Erythroblast (primary cell): ENCODE measurements around the gene CCR3.
A peak's percentile ranks its signal among the peaks of the same experiment; 100 is the strongest.

ENCODE experiments used
- DNase-seq, 2 experiments: peaks; one replicate each; lab custom pipeline; 2025; lab: John Stamatoyannopoulos, UW
- GATA1 ChIP-seq: IDR thresholded peaks from 2 replicates; pipeline ENCODE4 v1.6.1; 2011; ENCODE audit warnings: low read depth, mild to moderate bottlenecking, control low read depth, low read length, moderate library complexity
- POLR2A ChIP-seq: IDR thresholded peaks from 2 replicates; pipeline ENCODE4 v1.6.1; 2011; ENCODE audit warnings: mild to moderate bottlenecking, low read length

Gene CCR3

DNA sequence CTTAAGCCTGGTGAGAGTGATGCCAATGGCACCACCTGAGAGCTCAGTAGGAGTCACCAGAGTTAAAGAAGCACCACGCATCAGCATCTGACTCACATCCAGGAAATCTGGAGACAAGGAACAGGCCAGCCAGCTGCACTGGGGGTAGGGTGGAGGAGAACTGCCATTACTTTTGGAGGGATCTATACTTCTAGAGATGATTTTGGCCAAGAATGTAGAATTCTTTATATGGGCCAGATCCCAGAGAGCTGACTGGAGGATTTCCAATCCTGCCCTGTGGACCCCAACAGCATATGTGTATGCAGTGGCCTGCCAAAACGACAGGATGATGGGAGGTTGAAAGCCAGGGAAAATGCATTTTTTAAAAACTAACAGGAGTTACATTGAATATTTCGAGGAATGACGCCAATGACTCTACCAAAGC lies 29.8 kb downstream of the CCR3 start:
- no peak for DNase-seq
- TF ChIP-seq POLR2A, result no peak
- TF ChIP-seq GATA1, result no peak

- DNase-seq, result peak; percentile 45 to 68
- TF ChIP-seq POLR2A, result no peak
- no peak for TF ChIP-seq GATA1
Measured at GRCh38 chr3:46276497-46277099, 34.3 kb downstream of the CCR3 start.

- TF ChIP-seq GATA1 (no peak), POLR2A (no peak)
- no peak for DNase-seq
Measured at GRCh38 chr3:46277476-46277875, 35.2 kb downstream of the CCR3 start.

- no peak for TF ChIP-seq GATA1
- no peak for TF ChIP-seq POLR2A
- DNase-seq, result no peak
Measured at GRCh38 chr3:46278816-46279672, 36.8 kb downstream of the CCR3 start.

GRCh38 chr3:46280105-46280797 lies 38.0 kb downstream of the CCR3 start:
- TF ChIP-seq POLR2A (no peak), GATA1 (no peak)
- no peak for DNase-seq

DNA sequence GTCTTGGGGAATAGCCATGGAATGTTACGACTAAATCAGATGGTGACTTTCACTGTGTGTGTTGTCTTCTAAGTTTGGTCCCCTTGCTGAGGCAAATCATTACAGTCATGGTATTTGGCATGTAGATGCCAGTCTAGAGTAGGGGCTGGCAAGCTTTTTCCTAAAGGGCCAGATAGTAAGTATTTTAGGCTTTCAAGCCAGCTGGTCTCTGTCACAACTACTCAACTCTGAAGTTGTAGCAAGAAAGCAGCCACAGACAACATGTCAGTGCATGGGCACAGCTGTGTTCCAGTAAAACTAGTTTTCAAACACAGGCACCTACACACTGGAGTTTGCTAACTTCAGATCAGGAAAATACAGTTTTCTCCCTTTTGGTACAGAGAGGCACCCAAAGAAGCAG lies 39.3 kb downstream of the CCR3 start:
- TF ChIP-seq POLR2A (no peak), GATA1 (no peak)
- no peak for DNase-seq

DNA sequence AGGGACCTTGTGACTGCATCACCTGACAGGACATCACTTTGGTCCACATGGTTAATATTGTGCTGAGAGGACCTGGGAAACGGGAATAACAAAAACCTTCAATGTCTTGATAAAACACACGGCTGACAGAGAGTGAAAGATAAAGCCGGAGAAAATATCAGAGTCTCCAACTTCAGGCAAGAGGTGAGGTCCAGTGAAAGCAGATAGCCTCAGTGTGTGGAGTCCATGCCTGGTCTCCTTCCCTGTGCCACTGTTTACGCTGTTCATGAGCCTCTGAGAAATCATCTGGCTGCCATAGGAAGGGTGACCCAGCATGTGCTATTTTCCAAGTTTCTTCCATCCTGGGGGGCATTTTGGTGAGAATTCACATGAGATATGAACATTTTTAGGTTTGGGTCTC lies 39.8 kb downstream of the CCR3 start:
- DNase-seq, result no peak
- TF ChIP-seq GATA1 (no peak), POLR2A (no peak)

DNA sequence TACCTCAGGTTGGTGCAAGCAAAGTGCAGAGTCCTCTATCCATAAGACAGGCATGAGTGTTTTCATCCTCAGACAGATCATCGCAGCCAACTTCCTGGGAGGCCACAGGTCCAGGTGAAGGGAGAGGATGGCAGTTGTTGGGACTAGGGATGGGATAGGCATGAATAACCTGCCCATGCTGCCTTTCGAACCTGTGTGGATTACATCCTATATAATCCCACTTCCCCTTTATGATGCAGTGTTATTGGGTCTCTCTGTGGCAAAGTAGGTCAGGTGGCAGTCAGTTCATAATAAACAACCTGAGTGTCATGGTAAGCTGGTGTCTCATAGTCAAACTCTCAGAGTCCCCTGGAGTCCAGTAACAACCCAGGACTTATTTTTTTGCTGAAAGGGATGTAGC lies 40.4 kb downstream of the CCR3 start:
- no peak for TF ChIP-seq POLR2A
- TF ChIP-seq GATA1, result no peak
- DNase-seq, result no peak

DNA sequence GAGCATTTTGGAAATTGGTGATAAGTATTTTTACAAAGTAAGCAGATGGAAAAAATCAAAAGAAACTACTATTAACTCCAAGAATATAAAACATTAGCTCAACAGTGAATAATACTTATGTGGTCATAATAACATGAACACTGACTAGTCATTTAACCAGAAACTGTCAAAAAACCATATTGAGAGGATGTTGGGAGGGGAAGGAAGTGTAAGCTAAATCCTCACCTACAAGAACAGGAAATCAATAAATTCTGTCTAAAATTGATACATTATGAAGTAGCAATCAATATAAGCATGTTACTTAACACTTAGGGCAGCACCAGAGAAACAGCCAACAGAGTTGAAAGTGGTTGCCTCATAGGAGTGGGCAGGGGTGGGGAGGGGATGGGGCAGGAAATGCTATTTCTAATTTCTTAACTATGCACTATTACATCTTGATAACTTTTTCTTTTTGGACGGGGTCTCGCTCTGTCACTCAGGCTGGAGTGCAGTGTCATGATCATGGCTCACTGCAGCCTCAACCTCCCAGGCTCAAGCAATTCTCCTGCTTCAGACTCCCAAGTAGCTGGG lies 41.7 kb downstream of the CCR3 start:
- no peak for DNase-seq
- TF ChIP-seq GATA1 (no peak), POLR2A (no peak)

GRCh38 chr3:46284981-46285683 lies 42.9 kb downstream of the CCR3 start:
- no peak for DNase-seq
- TF ChIP-seq POLR2A, result no peak
- no peak for TF ChIP-seq GATA1

- DNase-seq, result no peak
Measured at GRCh38 chr3:46285931-46286619, 43.8 kb downstream of the CCR3 start.

DNA sequence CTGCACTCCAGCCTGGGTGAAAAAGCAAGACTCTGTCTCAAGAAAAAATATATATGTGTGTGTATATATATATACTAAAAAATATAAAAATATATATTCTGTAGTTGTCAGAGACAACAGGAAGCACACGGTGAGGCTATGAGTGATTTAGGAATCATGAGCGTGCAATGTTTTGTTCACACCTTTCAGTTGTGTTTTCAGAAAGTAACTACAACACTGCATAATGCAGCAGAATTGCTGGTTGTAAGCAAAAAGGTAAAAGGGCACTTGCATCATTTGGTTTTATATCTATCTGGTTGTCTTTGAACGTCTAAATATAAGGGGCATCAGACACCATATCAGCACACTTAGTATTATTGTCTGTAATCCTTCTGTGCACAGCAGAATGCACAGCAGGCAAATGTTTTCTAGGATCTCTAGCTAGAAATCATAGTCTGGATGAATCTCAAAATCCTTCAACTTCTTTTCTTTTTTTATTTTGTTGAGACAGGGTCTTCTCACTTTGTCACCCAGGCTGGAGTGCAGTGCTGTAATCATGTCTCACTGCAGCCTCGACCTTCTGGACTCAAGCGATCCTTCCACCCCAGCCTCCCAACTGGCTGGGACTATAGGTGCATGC lies 44.8 kb downstream of the CCR3 start:
- TF ChIP-seq POLR2A, result no peak

More at GRCh38 chr3:46285931-46286619, 43.8 kb downstream of the CCR3 start:
- TF ChIP-seq GATA1 (no peak), POLR2A (no peak)

More for the DNA sequence above, 44.8 kb downstream of the CCR3 start:
- DNase-seq, result no peak
